PC-9 (cell line): ENCODE results near the gene PYROXD2. TPM values are rescaled to one million over a fixed set of nuclear protein-coding genes. Genes with fewer than 3 reads are reported as not detected.

Experiments
- BruUV-seq: library from RNA; stranded (reverse); fragments of 400-500 nt; replicated peaks from 2 replicates; lab custom pipeline; 2021; lab: Mats Ljungman, UMichigan
- CTCF ChIA-PET: fragments of 300-600 bp; sonication (Branson Sonifier 250); formaldehyde crosslinking; loops from one replicate; lab custom pipeline; 2022; ENCODE audit warnings: antibody characterized with exemption; lab: Charles Lee
- POLR2A ChIA-PET: fragments of 300-600 bp; sonication (Branson Sonifier 250); formaldehyde crosslinking; loops from one replicate; lab custom pipeline; 2022; ENCODE audit warnings: antibody characterized with exemption; ENCODE audit not compliant: unreplicated experiment; lab: Charles Lee
- DNase-seq, 2 experiments: peaks; one replicate each; pipeline versions ENCODE4 v3.0.0 to v3.0.0-alpha.2; 2015 to 2022; ENCODE audit warnings: mixed read lengths in 1 of 2
- H2AFZ ChIP-seq: fragments of 200-600 bp; sonication (generic); 2 replicates; pipeline ENCODE4 v1.8.1; 2017; ENCODE audit warnings: antibody characterized with exemption
- H3F3A ChIP-seq: fragments of 200-600 bp; sonication (generic); 2 replicates; pipeline ENCODE4 v1.8.1; 2017; ENCODE audit warnings: antibody characterized with exemption, mild to moderate bottlenecking, low read depth; ENCODE audit not compliant: insufficient read depth
- H3K27ac ChIP-seq: fragments of 200-600 bp; sonication (generic); 2 replicates; pipeline ENCODE4 v1.6.1; 2016; ENCODE audit warnings: mixed run types
- H3K27me3 ChIP-seq: fragments of 200-600 bp; sonication (generic); 2 replicates; pipeline ENCODE4 v1.6.1; 2016; ENCODE audit warnings: low read depth, mixed run types; ENCODE audit not compliant: insufficient read depth
- H3K36me3 ChIP-seq: fragments of 200-600 bp; sonication (generic); 2 replicates; pipeline ENCODE4 v1.6.1; 2016; ENCODE audit warnings: low read depth, mixed run types
- H3K4me1 ChIP-seq: fragments of 200-600 bp; sonication (generic); replicated peaks from 2 replicates; pipeline ENCODE4 v1.6.1; 2016; ENCODE audit warnings: mixed run types; ENCODE audit not compliant: insufficient read depth
- H3K4me2 ChIP-seq: fragments of 200-600 bp; sonication (generic); 2 replicates; pipeline ENCODE4 v1.6.1; 2017; ENCODE audit warnings: mixed run types
- H3K4me3 ChIP-seq: fragments of 200-600 bp; sonication (generic); 2 replicates; pipeline ENCODE4 v1.6.1; 2016; ENCODE audit warnings: mixed run types
- H3K79me2 ChIP-seq: fragments of 200-600 bp; sonication (generic); 2 replicates; pipeline ENCODE4 v1.6.1; 2017; ENCODE audit warnings: low read depth, mixed run types
- H3K9me2 ChIP-seq: fragments of 200-600 bp; sonication (generic); 2 replicates; pipeline ENCODE4 v1.8.1; 2017; ENCODE audit warnings: mild to moderate bottlenecking; ENCODE audit not compliant: insufficient read depth
- H3K9me3 ChIP-seq: fragments of 200-600 bp; sonication (generic); 2 replicates; pipeline ENCODE4 v1.8.1; 2016; ENCODE audit warnings: low read depth; ENCODE audit not compliant: insufficient read depth
- H4K20me1 ChIP-seq: fragments of 200-600 bp; sonication (generic); 2 replicates; pipeline ENCODE4 v1.8.1; 2017; ENCODE audit not compliant: insufficient read depth
- CTCF ChIP-seq: fragments of 200-600 bp; sonication (generic); conservative IDR thresholded peaks from 2 replicates; pipeline ENCODE4 v1.6.1; 2017; ENCODE audit warnings: mixed run types, antibody characterized with exemption, mild to moderate bottlenecking, moderate library complexity
- EZH2 ChIP-seq: fragments of 200-600 bp; sonication (generic); IDR thresholded peaks from 2 replicates; pipeline ENCODE4 v1.8.0; 2017; ENCODE audit warnings: antibody characterized with exemption, low read depth
- intact Hi-C: fragments of 100-400 bp; cut with micrococcal nuclease; formaldehyde crosslinking; loops from one replicate; pipeline ENCODE4 v1.10.0; 2022; ENCODE audit not compliant: unreplicated experiment
- total RNA-seq: library from RNA; stranded (reverse); gene quantifications from 2 replicates; pipeline ENCODE4 v1.2.3, GENCODE V29; 2021

PYROXD2 gene
- total RNA-seq, 1 experiment from 2014 or later = 28.0 TPM

GRCh38 chr10:98414578-98414931 is 427 bp downstream of the PYROXD2 start:
- TF ChIP-seq CTCF (no peak), EZH2 (no peak)

GRCh38 chr10:98411768-98412167 is 3.2 kb downstream of the PYROXD2 start:
- intact Hi-C loops = no loop called here
- peaks cover 9% of the 10 kb centered on the region for H3K4me1 ChIP-seq
- no peaks in the 10 kb centered on the region for H3K9me2 ChIP-seq
- no peaks in the 10 kb centered on the region for H3K36me3 ChIP-seq
- TF ChIP-seq CTCF = no peak
- TF ChIP-seq EZH2 = no peak
- H3K9me3 ChIP-seq = no peaks in the 10 kb centered on the region
- no peaks in the 10 kb centered on the region for H4K20me1 ChIP-seq
- ChIA-PET CTCF (no interaction called here), POLR2A (no interaction called here)
- no peaks in the 10 kb centered on the region for H3K27me3 ChIP-seq
- no peak overlapping the region for H3K4me2 ChIP-seq
- H3K4me3 ChIP-seq = no peak overlapping the region
- DNase-seq = no peak
- no peak overlapping the region for H2AFZ ChIP-seq
- H3K79me2 ChIP-seq = peaks cover 10% of the 10 kb centered on the region
- no TSS peak for BruUV-seq
- no peak overlapping the region for H3K27ac ChIP-seq
- H3F3A ChIP-seq = no peaks in the 10 kb centered on the region

More at GRCh38 chr10:98414578-98414931, 427 bp downstream of the PYROXD2 start:
- Histone ChIP-seq H4K20me1 (no peaks in the 10 kb centered on the region), H2AFZ (0 out of 2 replicates have a peak overlapping the region, but pooled peaks have one; percentile 58), H3K4me2 (peak overlapping the region; percentile 88), H3K79me2 (peaks cover 10% of the 10 kb centered on the region), H3F3A (no peaks in the 10 kb centered on the region), H3K9me3 (no peaks in the 10 kb centered on the region), H3K36me3 (no peaks in the 10 kb centered on the region), H3K9me2 (no peaks in the 10 kb centered on the region), H3K27me3 (no peaks in the 10 kb centered on the region), H3K4me1 (peaks cover 9% of the 10 kb centered on the region), H3K4me3 (peak overlapping the region; percentile 78), H3K27ac (peak overlapping the region; percentile 37; the same call in 1 of the 2 replicates)
- intact Hi-C loops = no loop called here
- ChIA-PET POLR2A (no interaction called here), CTCF (no interaction called here)
- BruUV-seq = no TSS peak
- no peak for DNase-seq

- Histone ChIP-seq H3K27me3 (no peaks in the 10 kb centered on the region), H3K36me3 (no peaks in the 10 kb centered on the region), H3K4me2 (no peak overlapping the region), H3K4me1 (peaks cover 9% of the 10 kb centered on the region), H2AFZ (no peak overlapping the region), H3K9me3 (no peaks in the 10 kb centered on the region), H3K27ac (no peak overlapping the region), H4K20me1 (no peaks in the 10 kb centered on the region), H3K9me2 (no peaks in the 10 kb centered on the region), H3F3A (no peaks in the 10 kb centered on the region), H3K4me3 (no peak overlapping the region), H3K79me2 (peaks cover 10% of the 10 kb centered on the region)
- TF ChIP-seq CTCF (no peak), EZH2 (no peak)
- ChIA-PET POLR2A (no interaction called here), CTCF (no interaction called here)
- intact Hi-C loops = no loop called here
- no peak for DNase-seq
- BruUV-seq = no TSS peak
Observed at GRCh38 chr10:98411166-98411565, 3.8 kb downstream of the PYROXD2 start.
